Measurements from ENCODE around the gene APBB1IP. TPM values are rescaled to one million over a fixed set of nuclear protein-coding genes. Genes with fewer than 3 reads are reported as not detected.

Gene APBB1IP
- total RNA-seq, 2 donors from 2014 or later = 2.3 to 4.0 TPM

- H3K9me3 ChIP-seq = no peaks in the 10 kb centered on the region
- no peak overlapping the region for H3K27ac ChIP-seq
- 42 to 66% methylated on average over 3 of the region's 3 CpGs for WGBS, 2 donors
- DNase-seq = no peak
- no peaks in the 10 kb centered on the region for H3K27me3 ChIP-seq
- H3K4me3 ChIP-seq = no peak overlapping the region
- TF ChIP-seq CTCF (IDR thresholded peaks at IDR 0.05) = no peak
- no peak for TF ChIP-seq POLR2A (IDR thresholded peaks at IDR 0.05)
- H3K36me3 ChIP-seq (replicated peaks in 1 of 2; ENCODE audit: insufficient read depth in 1 of 2, low read depth in 2 of 2) = no peaks in the 10 kb centered on the region
- H3K4me1 ChIP-seq = no peaks in the 10 kb centered on the region
- ATAC-seq = no peak
- intact Hi-C loops (cut with DNase I) = no loop called here
Observed at GRCh38 chr10:26417136-26417535, 21.0 kb upstream of the APBB1IP start.

DNA sequence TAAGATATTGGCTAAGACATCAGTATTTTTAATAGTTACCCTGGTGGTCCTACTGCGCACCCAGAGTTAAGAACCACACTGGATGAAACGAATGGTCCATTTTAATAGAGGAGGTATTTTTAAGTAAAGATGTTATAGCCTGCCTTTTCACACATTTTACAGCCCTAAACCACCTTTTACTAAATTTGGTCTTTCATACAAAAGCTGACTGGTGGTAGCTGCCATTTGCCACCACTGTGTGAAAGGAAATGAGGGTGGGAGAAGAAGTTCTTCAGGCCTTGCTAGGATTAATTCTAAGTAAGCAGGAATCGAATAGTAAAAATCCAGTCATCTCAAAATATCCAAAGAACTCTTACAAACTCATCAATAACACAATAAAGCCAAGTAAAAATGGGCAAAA is 15.2 kb upstream of the APBB1IP start:
- intact Hi-C loops (cut with DNase I) = no loop called here
- no peaks in the 10 kb centered on the region for H3K27me3 ChIP-seq
- H3K4me1 ChIP-seq = no peaks in the 10 kb centered on the region
- ATAC-seq (no peak), DNase-seq (no peak)
- WGBS, 2 donors = 54 to 56% methylated on average over 3 of the region's 3 CpGs
- H3K36me3 ChIP-seq (replicated peaks in 1 of 2; ENCODE audit: insufficient read depth in 1 of 2, low read depth in 2 of 2) = no peaks in the 10 kb centered on the region
- no peaks in the 10 kb centered on the region for H3K9me3 ChIP-seq
- no peak overlapping the region for H3K27ac ChIP-seq
- TF ChIP-seq CTCF (IDR thresholded peaks at IDR 0.05) = no peak
- no peak for TF ChIP-seq POLR2A (IDR thresholded peaks at IDR 0.05)
- no peak overlapping the region for H3K4me3 ChIP-seq

DNA sequence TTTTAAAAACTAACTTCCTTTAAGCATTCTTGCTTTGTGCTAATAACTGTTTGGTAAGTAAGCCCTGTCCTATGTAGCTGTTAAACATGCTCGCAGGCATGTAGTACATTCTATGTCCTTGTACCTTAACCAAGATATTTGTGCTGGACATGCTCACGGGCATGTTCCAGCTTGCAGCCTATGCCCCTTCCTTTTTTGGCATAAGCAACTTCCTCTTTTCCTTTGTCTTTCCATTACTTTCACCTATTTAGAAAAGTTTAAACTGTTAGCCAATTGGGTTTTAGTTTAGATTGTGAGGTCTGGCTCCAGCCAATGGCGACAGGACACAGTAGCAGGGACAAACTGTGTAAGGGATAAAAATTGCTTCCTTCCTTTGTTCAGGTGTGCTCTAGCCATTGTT is 14.4 kb upstream of the APBB1IP start:
- H3K36me3 ChIP-seq (replicated peaks in 1 of 2; ENCODE audit: insufficient read depth in 1 of 2, low read depth in 2 of 2) = no peaks in the 10 kb centered on the region
- H3K4me3 ChIP-seq = no peak overlapping the region
- DNase-seq (no peak), ATAC-seq (no peak)
- no peaks in the 10 kb centered on the region for H3K27me3 ChIP-seq
- 62 to 77% methylated on average over 3 of the region's 3 CpGs for WGBS, 2 donors
- no peak for TF ChIP-seq CTCF (IDR thresholded peaks at IDR 0.05)
- TF ChIP-seq POLR2A (IDR thresholded peaks at IDR 0.05) = no peak
- no peak overlapping the region for H3K27ac ChIP-seq
- intact Hi-C loops (cut with DNase I) = no loop called here
- no peaks in the 10 kb centered on the region for H3K9me3 ChIP-seq
- H3K4me1 ChIP-seq = no peaks in the 10 kb centered on the region

DNA sequence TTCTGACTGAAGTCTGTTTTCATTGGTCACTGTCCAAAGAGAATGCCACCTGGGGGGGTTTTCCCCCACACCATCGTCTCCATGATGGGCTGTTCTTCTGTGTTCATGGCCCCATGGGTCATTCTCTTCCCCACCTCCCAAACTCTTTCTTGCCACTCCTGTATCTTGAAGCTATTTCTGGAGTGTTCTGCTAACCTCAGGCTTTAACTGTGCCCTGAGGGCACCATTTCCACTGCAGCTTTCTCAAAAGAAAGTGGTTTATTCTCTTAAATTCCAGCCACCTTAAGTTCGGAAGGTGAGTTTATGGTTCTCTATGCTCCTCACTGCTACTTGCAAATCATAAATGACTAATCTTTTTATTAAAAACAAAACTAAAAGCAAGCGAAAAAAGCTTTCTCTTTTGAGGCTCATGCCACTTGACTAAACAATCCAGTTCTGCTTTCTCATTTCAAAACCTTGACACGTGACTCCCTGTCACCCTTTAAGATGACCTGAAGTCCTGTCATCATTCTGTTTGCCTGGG is 7.4 kb upstream of the APBB1IP start:
- Histone ChIP-seq H3K9me3 (no peaks in the 10 kb centered on the region), H3K4me3 (no peak overlapping the region), H3K36me3 (replicated peaks in 1 of 2; ENCODE audit: insufficient read depth in 1 of 2, low read depth in 2 of 2) (no peaks in the 10 kb centered on the region), H3K27ac (peak overlapping the region in 1 of 4 donors; percentile 47), H3K27me3 (no peaks in the 10 kb centered on the region), H3K4me1 (no peaks in the 10 kb centered on the region)
- intact Hi-C loops (cut with DNase I) = no loop called here
- no peak for TF ChIP-seq CTCF (IDR thresholded peaks at IDR 0.05)
- no peak for TF ChIP-seq POLR2A (IDR thresholded peaks at IDR 0.05)
- ATAC-seq = no peak
- DNase-seq = peak in 1 of 4 donors; percentile 27
- WGBS, 2 donors = 33 to 43% methylated on average over 4 of the region's 4 CpGs

- Histone ChIP-seq H3K4me3 (no peak overlapping the region), H3K36me3 (replicated peaks in 1 of 2; ENCODE audit: insufficient read depth in 1 of 2, low read depth in 2 of 2) (no peaks in the 10 kb centered on the region), H3K9me3 (no peaks in the 10 kb centered on the region), H3K4me1 (no peaks in the 10 kb centered on the region), H3K27me3 (no peaks in the 10 kb centered on the region), H3K27ac (no peak overlapping the region)
- no peak for TF ChIP-seq POLR2A (IDR thresholded peaks at IDR 0.05)
- TF ChIP-seq CTCF (IDR thresholded peaks at IDR 0.05) = no peak
- WGBS, 2 donors = 56 to 70% methylated on average over 1 of the region's 1 CpG
- intact Hi-C loops (cut with DNase I) = no loop called here
- ATAC-seq = no peak
- DNase-seq = peak in 1 of 4 donors; percentile 46
Observed at GRCh38 chr10:26432938-26433337, 5.2 kb upstream of the APBB1IP start.
